Neural cell (in vitro differentiated cells): ENCODE measurements around the gene ZDHHC16. TPM values are rescaled to one million over a fixed set of nuclear protein-coding genes. Genes with fewer than 3 reads are reported as not detected.

Experiments used
- H2AFZ ChIP-seq: fragments of 200-600, 300-800 bp; sonication (generic), shearing (Covaris generic); 2 replicates; pipeline ENCODE4 v1.6.0; 2014; ENCODE audit warnings: low read depth, mild to moderate bottlenecking, antibody characterized with exemption, low read length, moderate library complexity
- H3F3A ChIP-seq: fragments of 200-600 bp; shearing (Covaris generic); 2 replicates; pipeline ENCODE4 v1.6.1; 2016; ENCODE audit warnings: mild to moderate bottlenecking, moderate library complexity, mixed read lengths, antibody characterized with exemption, low read length; ENCODE audit not compliant: insufficient read depth, poor library complexity, severe bottlenecking
- H3K27ac ChIP-seq: fragments of 200-600, 300-800 bp; sonication (generic), shearing (Covaris generic); 2 replicates; pipeline ENCODE4 v1.5.1; 2014; ENCODE audit warnings: mild to moderate bottlenecking, low read length, moderate library complexity
- H3K27me3 ChIP-seq: fragments of 300-800, 200-600 bp; sonication (generic), shearing (Covaris generic); 2 replicates; pipeline ENCODE4 v1.6.0; 2014; ENCODE audit warnings: mild to moderate bottlenecking, low read depth, low read length, moderate library complexity; ENCODE audit not compliant: insufficient read depth
- H3K36me3 ChIP-seq: fragments of 300-800, 200-600 bp; sonication (generic), shearing (Covaris generic); 2 replicates; pipeline ENCODE4 v1.5.1; 2014; ENCODE audit warnings: mild to moderate bottlenecking, antibody characterized with exemption, low read length, moderate library complexity; ENCODE audit not compliant: insufficient read depth
- H3K4me2 ChIP-seq: fragments of 300-800, 200-600 bp; sonication (generic), shearing (Covaris generic); 2 replicates; pipeline ENCODE4 v1.6.0; 2014; ENCODE audit warnings: mild to moderate bottlenecking, low read length
- H3K4me3 ChIP-seq: fragments of 300-800, 200-600 bp; sonication (generic), shearing (Covaris generic); 2 replicates; pipeline ENCODE4 v1.5.1; 2014; ENCODE audit warnings: mild to moderate bottlenecking, low read length, moderate library complexity
- H3K79me2 ChIP-seq: fragments of 200-600 bp; shearing (Covaris generic); replicated peaks from 2 replicates; pipeline ENCODE4 v1.6.0; 2014; ENCODE audit warnings: mild to moderate bottlenecking, low read length, moderate library complexity; ENCODE audit not compliant: insufficient read depth
- H3K9ac ChIP-seq: fragments of 300-800, 200-600 bp; sonication (generic), shearing (Covaris generic); 2 replicates; pipeline ENCODE4 v1.6.1; 2016; ENCODE audit warnings: mild to moderate bottlenecking, low read length, mixed read lengths
- H3K9me2 ChIP-seq: fragments of 200-600 bp; shearing (Covaris generic); 2 replicates; pipeline ENCODE4 v1.6.1; 2016; ENCODE audit warnings: mild to moderate bottlenecking, low read length, mixed read lengths; ENCODE audit not compliant: insufficient read depth
- H3K9me3 ChIP-seq: fragments of 200-600, 300-800 bp; sonication (generic), shearing (Covaris generic); 2 replicates; pipeline ENCODE4 v1.6.1; 2016; ENCODE audit warnings: mild to moderate bottlenecking, mixed run types, low read length, moderate library complexity, mixed read lengths
- H4K20me1 ChIP-seq: fragments of 200-600 bp; shearing (Covaris generic); 2 replicates; pipeline ENCODE4 v1.6.1; 2016; ENCODE audit warnings: mild to moderate bottlenecking, mixed run types; ENCODE audit not compliant: insufficient read depth
- CTCF ChIP-seq: fragments of 450-650 bp; IDR thresholded peaks from 2 replicates; pipeline ENCODE4 v1.5.1; 2014; ENCODE audit warnings: antibody characterized with exemption, mild to moderate bottlenecking, moderate library complexity; ENCODE audit not compliant: poor library complexity, severe bottlenecking
- EP300 ChIP-seq: fragments of 450-650 bp; conservative IDR thresholded peaks from 2 replicates; pipeline ENCODE4 v1.6.1; 2014; ENCODE audit warnings: antibody characterized with exemption, mild to moderate bottlenecking, moderate library complexity; ENCODE audit not compliant: poor library complexity, severe bottlenecking
- EZH2 ChIP-seq: fragments of 200-600, 300-800 bp; shearing (Covaris generic), sonication (generic); IDR thresholded peaks from 2 replicates; pipeline ENCODE4 v1.6.1; 2014; ENCODE audit warnings: antibody characterized with exemption, low read length, borderline replicate concordance, mild to moderate bottlenecking; ENCODE audit not compliant: insufficient read depth, poor library complexity, severe bottlenecking
- MXI1 ChIP-seq: fragments of 450-650 bp; conservative IDR thresholded peaks from 2 replicates; pipeline ENCODE4 v1.6.1; 2014; ENCODE audit warnings: antibody characterized with exemption, mild to moderate bottlenecking; ENCODE audit not compliant: poor library complexity, severe bottlenecking
- POLR2AphosphoS5 ChIP-seq: IDR thresholded peaks from 2 replicates; pipeline ENCODE4 v1.6.1; 2012
- RAD21 ChIP-seq: fragments of 450-650 bp; conservative IDR thresholded peaks from 2 replicates; pipeline ENCODE4 v1.6.1; 2014; ENCODE audit warnings: antibody characterized with exemption, mild to moderate bottlenecking, moderate library complexity
- REST ChIP-seq: IDR thresholded peaks from 2 replicates; pipeline ENCODE4 v1.6.1; 2012; ENCODE audit warnings: borderline replicate concordance
- SMC3 ChIP-seq: fragments of 450-650 bp; conservative IDR thresholded peaks from 2 replicates; pipeline ENCODE4 v1.6.1; 2014; ENCODE audit warnings: antibody characterized with exemption, mild to moderate bottlenecking, moderate library complexity; ENCODE audit not compliant: poor library complexity
- TAF1 ChIP-seq: IDR thresholded peaks from 2 replicates; pipeline ENCODE4 v1.6.1; 2012; ENCODE audit warnings: low read depth
- polyA plus RNA-seq: library from polyadenylated mRNA; depleted of rRNA; stranded (reverse); fragments of >200 nt; gene quantifications from 2 replicates; pipeline ENCODE4 v1.2.3, GENCODE V29; 2014

ZDHHC16 gene
- polyA plus RNA-seq, 1 donor from 2014 or later = 34.3 TPM

GRCh38 chr10:97464226-97464625, 18.3 kb downstream of the ZDHHC16 start:
- H3K9me2 ChIP-seq = no peaks in the 10 kb centered on the region

GRCh38 chr10:97465982-97466381, 20.0 kb downstream of the ZDHHC16 start:
- no peak for TF ChIP-seq TAF1
- Histone ChIP-seq H3K4me3 (no peak overlapping the region), H3K4me2 (no peak overlapping the region), H3K79me2 (no peaks in the 10 kb centered on the region), H3K27me3 (no peaks in the 10 kb centered on the region), H3K9me2 (no peaks in the 10 kb centered on the region), H3F3A (no peaks in the 10 kb centered on the region), H3K9me3 (no peaks in the 10 kb centered on the region), H2AFZ (no peak overlapping the region), H3K9ac (no peak overlapping the region), H4K20me1 (no peaks in the 10 kb centered on the region), H3K27ac (no peak overlapping the region), H3K36me3 (peaks cover 4% of the 10 kb centered on the region)

More at GRCh38 chr10:97464226-97464625, 18.3 kb downstream of the ZDHHC16 start:
- Histone ChIP-seq H3K27me3 (no peaks in the 10 kb centered on the region), H3K79me2 (no peaks in the 10 kb centered on the region), H3K4me2 (no peak overlapping the region), H3K9me3 (no peaks in the 10 kb centered on the region), H3K9ac (no peak overlapping the region), H4K20me1 (no peaks in the 10 kb centered on the region), H3K36me3 (peaks cover 7% of the 10 kb centered on the region), H3K27ac (no peak overlapping the region), H2AFZ (no peak overlapping the region), H3F3A (no peaks in the 10 kb centered on the region), H3K4me3 (no peak overlapping the region)
- no peak for TF ChIP-seq REST
- no peak for TF ChIP-seq CTCF
- no peak for TF ChIP-seq EP300
- no peak for TF ChIP-seq MXI1
- no peak for TF ChIP-seq EZH2
- no peak for TF ChIP-seq POLR2AphosphoS5
- no peak for TF ChIP-seq TAF1
- TF ChIP-seq SMC3 = no peak
- no peak for TF ChIP-seq RAD21

GRCh38 chr10:97466755-97467154, 20.8 kb downstream of the ZDHHC16 start:
- TF ChIP-seq SMC3 = no peak
- TF ChIP-seq RAD21 = no peak
- no peak for TF ChIP-seq EP300
- TF ChIP-seq REST = no peak
- TF ChIP-seq CTCF = no peak
- TF ChIP-seq TAF1 = no peak
- TF ChIP-seq POLR2AphosphoS5 = no peak
- no peak for TF ChIP-seq EZH2
- no peak for TF ChIP-seq MXI1
- no peak overlapping the region for H3K4me2 ChIP-seq
- H2AFZ ChIP-seq = no peak overlapping the region
- peaks cover 4% of the 10 kb centered on the region for H3K36me3 ChIP-seq
- H4K20me1 ChIP-seq = no peaks in the 10 kb centered on the region
- no peaks in the 10 kb centered on the region for H3K79me2 ChIP-seq
- no peaks in the 10 kb centered on the region for H3F3A ChIP-seq
- H3K27ac ChIP-seq = no peak overlapping the region
- H3K27me3 ChIP-seq = no peaks in the 10 kb centered on the region
- H3K4me3 ChIP-seq = no peak overlapping the region
- no peak overlapping the region for H3K9ac ChIP-seq
- no peaks in the 10 kb centered on the region for H3K9me3 ChIP-seq
- no peaks in the 10 kb centered on the region for H3K9me2 ChIP-seq
